Measurements from ENCODE around the gene DEDD. TPM values are rescaled to one million over a fixed set of nuclear protein-coding genes. Genes with fewer than 3 reads are reported as not detected.
A peak's percentile ranks its signal among the peaks of the same experiment; 100 is the strongest.

Gene DEDD
- total and polyA plus RNA-seq, 2 donors from 2014 or later, result 23.2 to 37.2 TPM

GRCh38 chr1:161139766-161140165, 7.3 kb upstream of the DEDD start:
- DNase-seq (peak in 3 of 5 donors; percentile 33 to 69 (median 59)), FAIRE-seq (no peak)
- no peaks in the 10 kb centered on the region for H3K36me3 ChIP-seq (ENCODE audit: control insufficient read depth in 2 of 3, insufficient read depth in 3 of 3, low read length in 3 of 3)
- H3K9ac ChIP-seq (ENCODE audit: low read length in 3 of 3), result no peak overlapping the region
- H3K27me3 ChIP-seq (ENCODE audit: control insufficient read depth, insufficient read depth, low read length), result no peaks in the 10 kb centered on the region
- TF ChIP-seq, protein P1, sequence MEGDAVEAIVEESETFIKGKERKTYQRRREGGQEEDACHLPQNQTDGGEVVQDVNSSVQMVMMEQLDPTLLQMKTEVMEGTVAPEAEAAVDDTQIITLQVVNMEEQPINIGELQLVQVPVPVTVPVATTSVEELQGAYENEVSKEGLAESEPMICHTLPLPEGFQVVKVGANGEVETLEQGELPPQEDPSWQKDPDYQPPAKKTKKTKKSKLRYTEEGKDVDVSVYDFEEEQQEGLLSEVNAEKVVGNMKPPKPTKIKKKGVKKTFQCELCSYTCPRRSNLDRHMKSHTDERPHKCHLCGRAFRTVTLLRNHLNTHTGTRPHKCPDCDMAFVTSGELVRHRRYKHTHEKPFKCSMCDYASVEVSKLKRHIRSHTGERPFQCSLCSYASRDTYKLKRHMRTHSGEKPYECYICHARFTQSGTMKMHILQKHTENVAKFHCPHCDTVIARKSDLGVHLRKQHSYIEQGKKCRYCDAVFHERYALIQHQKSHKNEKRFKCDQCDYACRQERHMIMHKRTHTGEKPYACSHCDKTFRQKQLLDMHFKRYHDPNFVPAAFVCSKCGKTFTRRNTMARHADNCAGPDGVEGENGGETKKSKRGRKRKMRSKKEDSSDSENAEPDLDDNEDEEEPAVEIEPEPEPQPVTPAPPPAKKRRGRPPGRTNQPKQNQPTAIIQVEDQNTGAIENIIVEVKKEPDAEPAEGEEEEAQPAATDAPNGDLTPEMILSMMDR (IDR thresholded peaks at IDR 0.05; ENCODE audit: borderline replicate concordance, extremely low read depth, insufficient read depth), result peak; percentile 36
- no peaks in the 10 kb centered on the region for H3K9me3 ChIP-seq (ENCODE audit: control insufficient read depth in 2 of 3, insufficient read depth in 1 of 3, low read length in 3 of 3)
- H3K27ac ChIP-seq (ENCODE audit: low read depth in 2 of 2, low read length in 2 of 2), result no peak overlapping the region
- intact Hi-C loops (cut with DNase I), result no loop called here
- H3K4me3 ChIP-seq (ENCODE audit: low read length in 3 of 3), result no peak overlapping the region
- H3K4me1 ChIP-seq (ENCODE audit: control insufficient read depth in 2 of 3, insufficient read depth in 2 of 3, low read depth in 1 of 3, low read length in 3 of 3), result peaks cover 0 to 6% (median 0%) of the 10 kb centered on the region in 3 donors

GRCh38 chr1:161138431-161138830, 6.0 kb upstream of the DEDD start:
- Histone ChIP-seq H3K9me3 (ENCODE audit: control insufficient read depth in 2 of 3, insufficient read depth in 1 of 3, low read length in 3 of 3) (no peaks in the 10 kb centered on the region), H3K4me3 (ENCODE audit: low read length in 3 of 3) (no peak overlapping the region), H3K36me3 (ENCODE audit: control insufficient read depth in 2 of 3, insufficient read depth in 3 of 3, low read length in 3 of 3) (no peaks in the 10 kb centered on the region), H3K9ac (ENCODE audit: low read length in 3 of 3) (no peak overlapping the region), H3K27me3 (ENCODE audit: control insufficient read depth, insufficient read depth, low read length) (no peaks in the 10 kb centered on the region), H3K27ac (ENCODE audit: low read depth in 2 of 2, low read length in 2 of 2) (no peak overlapping the region), H3K4me1 (ENCODE audit: control insufficient read depth in 2 of 3, insufficient read depth in 2 of 3, low read depth in 1 of 3, low read length in 3 of 3) (peaks cover 0 to 10% (median 3%) of the 10 kb centered on the region in 3 donors)
- TF ChIP-seq, protein P1 (IDR thresholded peaks at IDR 0.05; ENCODE audit: borderline replicate concordance, extremely low read depth, insufficient read depth), result no peak
- intact Hi-C loops (cut with DNase I), result no loop called here
- DNase-seq (peak in 3 of 5 donors; percentile 28 to 73 (median 69)), FAIRE-seq (no peak)

- intact Hi-C loops (cut with DNase I), result no loop called here
- FAIRE-seq (no peak), DNase-seq (peak in 1 of 5 donors; percentile 29)
- no peak overlapping the region for H3K9ac ChIP-seq (ENCODE audit: low read length in 3 of 3)
- no peak overlapping the region for H3K4me3 ChIP-seq (ENCODE audit: low read length in 3 of 3)
- peaks cover 0 to 13% (median 3%) of the 10 kb centered on the region in 3 donors for H3K4me1 ChIP-seq (ENCODE audit: control insufficient read depth in 2 of 3, insufficient read depth in 2 of 3, low read depth in 1 of 3, low read length in 3 of 3)
- no peaks in the 10 kb centered on the region for H3K27me3 ChIP-seq (ENCODE audit: control insufficient read depth, insufficient read depth, low read length)
- no peaks in the 10 kb centered on the region for H3K36me3 ChIP-seq (ENCODE audit: control insufficient read depth in 2 of 3, insufficient read depth in 3 of 3, low read length in 3 of 3)
- TF ChIP-seq, protein P1 (IDR thresholded peaks at IDR 0.05; ENCODE audit: borderline replicate concordance, extremely low read depth, insufficient read depth), result no peak
- H3K27ac ChIP-seq (ENCODE audit: low read depth in 2 of 2, low read length in 2 of 2), result no peak overlapping the region
- no peaks in the 10 kb centered on the region for H3K9me3 ChIP-seq (ENCODE audit: control insufficient read depth in 2 of 3, insufficient read depth in 1 of 3, low read length in 3 of 3)
Observed at GRCh38 chr1:161137881-161138280, 5.4 kb upstream of the DEDD start.
